Right renal cortex interstitium (tissue), 3 donors: ENCODE results near the gene GLIS1. TPM values are rescaled to one million over a fixed set of nuclear protein-coding genes. Genes with fewer than 3 reads are reported as not detected.

ENCODE experiments used
- DNase-seq, 3 donors: peaks; one replicate each; pipeline ENCODE4 v3.0.0-alpha.2; 2013; ENCODE audit warnings: low read depth in 3 of 3, low spot score in 2 of 3
- polyA plus RNA-seq, 3 donors: library from polyadenylated mRNA; unstranded; fragments of 120-200 nt; gene quantifications; one replicate each; pipeline ENCODE4 v1.2.1, GENCODE V29; 2013; ENCODE audit not compliant: insufficient read length in 3 of 3

GLIS1 gene
- polyA plus RNA-seq, 3 donors = 1.5 to 1.9 (median 1.7) TPM

- DNase-seq = no peak
Observed at GRCh38 chr1:53502641-53503432, 236.1 kb downstream of the GLIS1 start.

- no peak for DNase-seq
Observed at GRCh38 chr1:53501065-53502005, 237.6 kb downstream of the GLIS1 start.

GRCh38 chr1:53500204-53501064 is 238.5 kb downstream of the GLIS1 start:
- DNase-seq = no peak

GRCh38 chr1:53499257-53500203 is 239.4 kb downstream of the GLIS1 start:
- DNase-seq = no peak

GRCh38 chr1:53498555-53499131 is 240.3 kb downstream of the GLIS1 start:
- no peak for DNase-seq

GRCh38 chr1:53495633-53496345 is 243.2 kb downstream of the GLIS1 start:
- DNase-seq = no peak

- no peak for DNase-seq
Observed at GRCh38 chr1:53490351-53490750, 248.6 kb downstream of the GLIS1 start.

- no peak for DNase-seq
Observed at GRCh38 chr1:53486395-53487026, 252.5 kb downstream of the GLIS1 start.

GRCh38 chr1:53485478-53486394 is 253.2 kb downstream of the GLIS1 start:
- peak; percentile 64 to 73 (median 68) for DNase-seq

- no peak for DNase-seq
Observed at GRCh38 chr1:53484705-53485477, 254.1 kb downstream of the GLIS1 start.

- DNase-seq = no peak
Observed at GRCh38 chr1:53483656-53484055, 255.3 kb downstream of the GLIS1 start.

- DNase-seq = no peak
Observed at GRCh38 chr1:53483170-53483569, 255.8 kb downstream of the GLIS1 start.

GRCh38 chr1:53482441-53483153 is 256.4 kb downstream of the GLIS1 start:
- DNase-seq = no peak

GRCh38 chr1:53481456-53481855 is 257.5 kb downstream of the GLIS1 start:
- DNase-seq = no peak

GRCh38 chr1:53480678-53481077 is 258.3 kb downstream of the GLIS1 start:
- DNase-seq = no peak

GRCh38 chr1:53478502-53478818 is 260.5 kb downstream of the GLIS1 start:
- no peak for DNase-seq
